ENCODE results near the gene NFX1. TPM values are rescaled to one million over a fixed set of nuclear protein-coding genes. Genes with fewer than 3 reads are reported as not detected.

Gene NFX1
- total and polyA plus RNA-seq, 12 donors, result 17.5 to 44.4 (median 31.2) TPM

DNA sequence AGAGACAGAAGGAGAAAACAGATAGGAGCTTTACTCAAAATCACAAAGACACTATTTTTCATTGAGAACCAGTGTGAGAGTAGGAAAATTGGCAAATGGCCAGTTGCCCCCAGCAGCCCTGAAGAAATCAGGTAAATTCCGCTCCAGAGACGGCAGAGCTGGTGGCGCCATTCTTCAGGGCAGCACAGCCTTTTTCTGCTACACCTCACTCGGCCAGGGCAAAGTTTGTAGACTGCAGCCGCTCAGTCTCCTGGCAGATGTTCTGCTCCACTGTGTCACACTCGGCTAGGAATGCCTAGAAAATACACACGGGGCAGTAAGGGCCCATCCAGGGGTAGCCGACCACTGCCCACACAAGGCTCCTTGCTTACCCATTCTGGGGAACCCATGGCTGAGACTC is 35.3 kb upstream of the NFX1 start:
- H3K9me3 ChIP-seq (replicated peaks in 1 of 3), result no peaks in the 10 kb centered on the region
- intact Hi-C loops (cut with DNase I), result no loop called here
- H3K4me3 ChIP-seq, result no peak overlapping the region
- TF ChIP-seq, protein P1, sequence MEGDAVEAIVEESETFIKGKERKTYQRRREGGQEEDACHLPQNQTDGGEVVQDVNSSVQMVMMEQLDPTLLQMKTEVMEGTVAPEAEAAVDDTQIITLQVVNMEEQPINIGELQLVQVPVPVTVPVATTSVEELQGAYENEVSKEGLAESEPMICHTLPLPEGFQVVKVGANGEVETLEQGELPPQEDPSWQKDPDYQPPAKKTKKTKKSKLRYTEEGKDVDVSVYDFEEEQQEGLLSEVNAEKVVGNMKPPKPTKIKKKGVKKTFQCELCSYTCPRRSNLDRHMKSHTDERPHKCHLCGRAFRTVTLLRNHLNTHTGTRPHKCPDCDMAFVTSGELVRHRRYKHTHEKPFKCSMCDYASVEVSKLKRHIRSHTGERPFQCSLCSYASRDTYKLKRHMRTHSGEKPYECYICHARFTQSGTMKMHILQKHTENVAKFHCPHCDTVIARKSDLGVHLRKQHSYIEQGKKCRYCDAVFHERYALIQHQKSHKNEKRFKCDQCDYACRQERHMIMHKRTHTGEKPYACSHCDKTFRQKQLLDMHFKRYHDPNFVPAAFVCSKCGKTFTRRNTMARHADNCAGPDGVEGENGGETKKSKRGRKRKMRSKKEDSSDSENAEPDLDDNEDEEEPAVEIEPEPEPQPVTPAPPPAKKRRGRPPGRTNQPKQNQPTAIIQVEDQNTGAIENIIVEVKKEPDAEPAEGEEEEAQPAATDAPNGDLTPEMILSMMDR (IDR thresholded peaks at IDR 0.05), result no peak
- no peak for TF ChIP-seq POLR2A (IDR thresholded peaks at IDR 0.05)
- H3K27ac ChIP-seq, result no peak overlapping the region
- peak in 1 of 7 donors; percentile 28 for DNase-seq
- H3K36me3 ChIP-seq (replicated peaks in 1 of 2), result peaks cover 0 to 76% of the 10 kb centered on the region in 2 donors
- WGBS, 4 donors, result 94 to 99% (median 98%) methylated on average over 8 of the region's 8 CpGs
- no peaks in the 10 kb centered on the region for H3K27me3 ChIP-seq
- no peaks in the 10 kb centered on the region for H3K4me1 ChIP-seq (replicated peaks in 1 of 2)

DNA sequence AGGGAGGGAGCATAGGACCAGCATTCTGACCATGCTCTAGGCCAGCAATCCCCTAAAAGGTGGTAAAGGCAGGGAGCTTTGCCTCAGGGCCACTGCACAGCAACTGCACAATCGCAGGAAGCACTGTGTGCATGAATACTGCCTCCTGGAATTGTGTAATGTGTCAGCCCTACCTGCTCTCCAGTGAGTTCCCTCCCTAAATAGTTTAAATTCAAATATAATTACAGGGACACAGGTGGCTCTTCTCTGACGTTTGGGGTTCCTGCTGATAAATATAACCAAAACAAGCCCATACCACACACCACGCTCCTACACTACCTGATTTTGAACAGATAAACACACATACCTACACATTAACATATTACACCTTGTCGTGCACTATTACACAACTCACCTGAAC is 34.8 kb upstream of the NFX1 start:
- H3K4me1 ChIP-seq (replicated peaks in 1 of 2), result no peaks in the 10 kb centered on the region
- H3K36me3 ChIP-seq (replicated peaks in 1 of 2), result peaks cover 0 to 80% of the 10 kb centered on the region in 2 donors
- H3K9me3 ChIP-seq (replicated peaks in 1 of 3), result no peaks in the 10 kb centered on the region
- 87 to 93% (median 90%) methylated on average over 4 of the region's 4 CpGs for WGBS, 4 donors
- no peak overlapping the region for H3K27ac ChIP-seq
- TF ChIP-seq POLR2A (IDR thresholded peaks at IDR 0.05), result no peak
- TF ChIP-seq, protein P1 (IDR thresholded peaks at IDR 0.05), result no peak
- no peak for DNase-seq
- intact Hi-C loops (cut with DNase I), result no loop called here
- no peaks in the 10 kb centered on the region for H3K27me3 ChIP-seq
- H3K4me3 ChIP-seq, result no peak overlapping the region

DNA sequence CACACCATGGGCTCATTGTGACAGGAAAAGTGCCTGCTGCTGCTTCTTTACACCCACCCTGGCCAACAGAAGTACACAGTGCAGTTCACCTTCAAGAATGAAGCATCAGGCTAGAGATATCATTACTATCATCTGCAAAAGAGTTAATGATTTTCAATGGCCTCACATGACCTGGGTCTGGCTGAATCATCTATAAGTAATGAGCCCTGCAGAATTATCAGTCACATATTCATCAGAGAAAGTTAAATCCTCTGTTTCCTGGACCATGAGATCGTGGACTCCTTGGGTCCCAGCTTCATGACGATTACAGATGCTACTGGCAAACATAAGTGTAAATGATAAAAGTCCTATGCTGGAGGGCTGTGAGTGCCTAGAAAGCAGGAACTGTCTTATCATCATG is 34.1 kb upstream of the NFX1 start:
- peak in 1 of 7 donors; percentile 4 for DNase-seq
- Histone ChIP-seq H3K27ac (no peak overlapping the region), H3K27me3 (no peaks in the 10 kb centered on the region), H3K4me3 (no peak overlapping the region), H3K9me3 (replicated peaks in 1 of 3) (no peaks in the 10 kb centered on the region), H3K4me1 (replicated peaks in 1 of 2) (no peaks in the 10 kb centered on the region), H3K36me3 (replicated peaks in 1 of 2) (peaks cover 0 to 88% of the 10 kb centered on the region in 2 donors)
- WGBS, 4 donors, result 85 to 90% (median 87%) methylated on average over 2 of the region's 2 CpGs
- intact Hi-C loops (cut with DNase I), result no loop called here
- TF ChIP-seq, protein P1 (IDR thresholded peaks at IDR 0.05), result no peak
- TF ChIP-seq POLR2A (IDR thresholded peaks at IDR 0.05), result no peak

DNA sequence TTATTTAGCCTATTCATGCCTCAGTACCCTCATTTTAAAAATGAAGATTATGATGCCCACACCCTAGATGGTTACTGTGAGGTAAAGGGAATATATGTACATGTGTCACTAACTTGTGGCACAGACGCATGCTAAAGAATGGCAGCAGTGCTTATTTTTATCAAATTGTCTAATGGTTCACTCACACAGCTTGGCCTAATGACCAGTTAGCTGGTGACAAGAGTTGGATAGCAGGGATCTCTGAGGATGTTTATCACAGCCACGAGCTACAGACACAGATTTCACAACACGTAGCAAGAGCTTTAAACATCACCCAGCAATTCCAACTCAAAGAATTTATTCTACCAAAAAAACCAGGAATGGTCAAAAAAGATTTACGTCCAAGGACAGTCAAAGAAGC is 33.0 kb upstream of the NFX1 start:
- no peaks in the 10 kb centered on the region for H3K27me3 ChIP-seq
- 91 to 94% (median 92%) methylated on average over 4 of the region's 4 CpGs for WGBS, 4 donors
- H3K27ac ChIP-seq, result no peak overlapping the region
- H3K4me3 ChIP-seq, result no peak overlapping the region
- no peaks in the 10 kb centered on the region for H3K9me3 ChIP-seq (replicated peaks in 1 of 3)
- TF ChIP-seq, protein P1 (IDR thresholded peaks at IDR 0.05), result no peak
- TF ChIP-seq POLR2A (IDR thresholded peaks at IDR 0.05), result no peak
- DNase-seq, result peak in 1 of 7 donors; percentile 4
- peaks cover 0 to 98% of the 10 kb centered on the region in 2 donors for H3K36me3 ChIP-seq (replicated peaks in 1 of 2)
- intact Hi-C loops (cut with DNase I), result no loop called here
- no peaks in the 10 kb centered on the region for H3K4me1 ChIP-seq (replicated peaks in 1 of 2)
